ENCODE data around the gene FBXL19. TPM values are rescaled to one million over a fixed set of nuclear protein-coding genes. Genes with fewer than 3 reads are reported as not detected.

FBXL19 gene
- total and polyA plus RNA-seq, 9 of the 15 experiments (the other 6 are each of a cell fraction or from before 2014, with no cell fraction given), result 0.13 to 48.0 (median 13.5) TPM; not detected in 1

- no peak overlapping the region for H3K4me2 ChIP-seq (ENCODE audit: insufficient read depth, low read length)
- BruUV-seq (replicated peaks), result no TSS peak
- TF ChIP-seq KLF10 (CRISPR knock-in tag; IDR thresholded peaks at IDR 0.05), result no peak
- no peak for TF ChIP-seq STAT5B (CRISPR knock-in tag; IDR thresholded peaks at IDR 0.05)
- no peak for TF ChIP-seq MNT (conservative IDR thresholded peaks at IDR 0.05)
- no peak for TF ChIP-seq VEZF1 (CRISPR knock-in tag; IDR thresholded peaks at IDR 0.05)
- no peak for TF ChIP-seq JUN (IDR thresholded peaks at IDR 0.05; ENCODE audit: borderline replicate concordance, low read depth, low read length)
- no peak for TF ChIP-seq JUN (CRISPR knock-in tag; IDR thresholded peaks at IDR 0.05; ENCODE audit: borderline replicate concordance)
- TF ChIP-seq TAF9B (IDR thresholded peaks at IDR 0.05; ENCODE audit: partially characterized antibody), result no peak
- TF ChIP-seq PHF21A (IDR thresholded peaks at IDR 0.05; ENCODE audit: borderline replicate concordance, low read depth), result no peak
- TF ChIP-seq RBFOX2 (IDR thresholded peaks at IDR 0.05; ENCODE audit: low read depth, low read length), result 0 out of 2 replicates have a peak, but pooled peaks have one; percentile 33
- peak; percentile 40; the same call in 1 of the 2 replicates for TF ChIP-seq POLR2G (IDR thresholded peaks at IDR 0.05; ENCODE audit: low read depth, low read length)
- no peak for TF ChIP-seq TAL1 (IDR thresholded peaks at IDR 0.05)
- no peak for TF ChIP-seq ZC3H8 (IDR thresholded peaks at IDR 0.05)
- no peak for TF ChIP-seq ETV1 (tag; conservative IDR thresholded peaks at IDR 0.05; ENCODE audit: low read depth)
- TF ChIP-seq GTF2A2 (tag; IDR thresholded peaks at IDR 0.05), result no peak
- no peak for TF ChIP-seq NEUROD1 (IDR thresholded peaks at IDR 0.05; ENCODE audit: borderline replicate concordance, low read depth, low read length, partially characterized antibody)
- no peak for TF ChIP-seq ZNF324 (CRISPR knock-in tag; IDR thresholded peaks at IDR 0.05)
- peaks cover 61% of the 10 kb centered on the region; the same call in 2 of the 3 replicates for H3K36me3 ChIP-seq (ENCODE audit: control insufficient read depth, insufficient read depth, low read length)
- FAIRE-seq (no peak), DNase-seq (ENCODE audit: extremely low read depth in 1 of 4, low spot score in 3 of 4) (no peak), ATAC-seq (no peak)
- ChIA-PET POLR2A (interaction anchor here (1.0 kb wide), 1 partner anchor 11 kb away, joined by 3 read pairs; no protein-coding TSS in a partner anchor), CTCF (ENCODE audit: low intra/inter-chr PET ratio) (no interaction called here)
- intact Hi-C loops (cut with micrococcal nuclease), result no loop called here
- H3K9me1 ChIP-seq (ENCODE audit: control insufficient read depth, insufficient read depth, low read length), result no peaks in the 10 kb centered on the region
- H3K4me1 ChIP-seq (replicated peaks in 1 of 2; ENCODE audit: control insufficient read depth in 2 of 2, insufficient read depth in 2 of 2, low read length in 2 of 2), result peaks cover 5 to 13% of the 10 kb centered on the region in 2 experiments; a peak in 4 of 5 replicates
- H3K27ac ChIP-seq (ENCODE audit: extremely low read depth, low read depth, low read length), result no peak overlapping the region
- no peaks in the 10 kb centered on the region for H3K9me3 ChIP-seq (replicated peaks; ENCODE audit: control insufficient read depth, insufficient read depth, low read depth, low read length)
- H3K79me2 ChIP-seq (ENCODE audit: control insufficient read depth, insufficient read depth, low read length), result peaks cover 5% of the 10 kb centered on the region
- no peak overlapping the region for H2AFZ ChIP-seq (ENCODE audit: low read depth, low read length)
- in situ Hi-C loops (cut with MboI), result no loop called here
- 92% methylated on average over 9 of the region's 9 CpGs for WGBS (ENCODE audit: insufficient coverage, low coverage, missing lambda C conversion rate)
- no peak overlapping the region for H3K4me3 ChIP-seq
- no peaks in the 10 kb centered on the region for H4K20me1 ChIP-seq (replicated peaks; ENCODE audit: control insufficient read depth, insufficient read depth, low read length)
- no peaks in the 10 kb centered on the region for H3K27me3 ChIP-seq (ENCODE audit: control insufficient read depth in 2 of 2, insufficient read depth in 2 of 2, low read length in 2 of 2)
- H3K9ac ChIP-seq (ENCODE audit: insufficient read depth in 1 of 2, low read depth in 2 of 2, low read length in 2 of 2), result no peak overlapping the region
These were observed 35.4 kb upstream of the FBXL19 start for GRCh38 chr16:30887927-30888326.

All from K562 (cell line).